ENCODE results near the gene CDS1.

DNA sequence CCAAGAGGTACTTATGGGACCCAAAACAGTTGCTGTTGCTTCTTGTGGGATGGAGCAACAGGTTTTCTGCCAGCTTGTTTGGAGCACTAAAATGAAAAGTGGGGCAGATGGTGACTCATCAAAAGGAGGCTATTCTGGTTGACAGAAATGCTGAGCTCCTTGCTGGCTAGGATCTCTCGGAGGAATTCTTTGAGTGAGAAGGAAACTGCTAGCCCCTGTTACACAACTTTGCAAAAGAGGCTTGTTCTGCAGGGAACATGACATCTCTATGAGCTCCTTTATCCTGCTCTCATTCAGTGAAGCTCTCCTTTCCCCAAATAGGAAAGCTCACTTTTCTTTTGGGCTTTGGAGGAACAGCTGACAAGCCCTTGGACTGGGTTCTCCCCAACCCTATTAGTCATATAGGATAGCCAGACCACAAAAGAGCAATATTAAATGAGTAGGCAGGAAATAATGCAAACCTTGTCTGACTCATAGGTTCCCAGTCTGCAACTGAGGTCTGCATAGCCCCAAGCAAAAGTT, 108.3 kb downstream of the CDS1 start:
- TF ChIP-seq, protein P1, sequence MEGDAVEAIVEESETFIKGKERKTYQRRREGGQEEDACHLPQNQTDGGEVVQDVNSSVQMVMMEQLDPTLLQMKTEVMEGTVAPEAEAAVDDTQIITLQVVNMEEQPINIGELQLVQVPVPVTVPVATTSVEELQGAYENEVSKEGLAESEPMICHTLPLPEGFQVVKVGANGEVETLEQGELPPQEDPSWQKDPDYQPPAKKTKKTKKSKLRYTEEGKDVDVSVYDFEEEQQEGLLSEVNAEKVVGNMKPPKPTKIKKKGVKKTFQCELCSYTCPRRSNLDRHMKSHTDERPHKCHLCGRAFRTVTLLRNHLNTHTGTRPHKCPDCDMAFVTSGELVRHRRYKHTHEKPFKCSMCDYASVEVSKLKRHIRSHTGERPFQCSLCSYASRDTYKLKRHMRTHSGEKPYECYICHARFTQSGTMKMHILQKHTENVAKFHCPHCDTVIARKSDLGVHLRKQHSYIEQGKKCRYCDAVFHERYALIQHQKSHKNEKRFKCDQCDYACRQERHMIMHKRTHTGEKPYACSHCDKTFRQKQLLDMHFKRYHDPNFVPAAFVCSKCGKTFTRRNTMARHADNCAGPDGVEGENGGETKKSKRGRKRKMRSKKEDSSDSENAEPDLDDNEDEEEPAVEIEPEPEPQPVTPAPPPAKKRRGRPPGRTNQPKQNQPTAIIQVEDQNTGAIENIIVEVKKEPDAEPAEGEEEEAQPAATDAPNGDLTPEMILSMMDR (IDR thresholded peaks at IDR 0.05), result no peak
- no peak for TF ChIP-seq POLR2A (IDR thresholded peaks at IDR 0.05)
